Left lobe of liver (tissue), 2 donors: ENCODE results near the gene KIF14. TPM values are rescaled to one million over a fixed set of nuclear protein-coding genes. Genes with fewer than 3 reads are reported as not detected.
"Not testable (repeated sequence)": the region's sequence is repeated elsewhere in the genome, so short reads cannot be mapped to it uniquely, and the experiment has no call there.

Experiments used
- ATAC-seq: fragments of 200-7000 bp; cut with Tn5 transposase; one replicate; pipeline ENCODE4 v1.9.1; 2020; ENCODE audit warnings: mild to moderate bottlenecking, moderate library complexity
- DNase-seq: peaks from one replicate; pipeline ENCODE4 v3.0.0-alpha.2; 2020; ENCODE audit warnings: low spot score
- total RNA-seq: library from RNA; stranded (reverse); gene quantifications from one replicate; pipeline ENCODE4 v1.2.1, GENCODE V29; 2021
- donor health status: DM: no; HTN: no; CAD: no; lungs with moderate emphysema.
- donor health status: DM: no; HTN: yes; CAD: no.

The KIF14 gene
- total RNA-seq, 1 donor from 2014 or later: 0.10 TPM

DNA sequence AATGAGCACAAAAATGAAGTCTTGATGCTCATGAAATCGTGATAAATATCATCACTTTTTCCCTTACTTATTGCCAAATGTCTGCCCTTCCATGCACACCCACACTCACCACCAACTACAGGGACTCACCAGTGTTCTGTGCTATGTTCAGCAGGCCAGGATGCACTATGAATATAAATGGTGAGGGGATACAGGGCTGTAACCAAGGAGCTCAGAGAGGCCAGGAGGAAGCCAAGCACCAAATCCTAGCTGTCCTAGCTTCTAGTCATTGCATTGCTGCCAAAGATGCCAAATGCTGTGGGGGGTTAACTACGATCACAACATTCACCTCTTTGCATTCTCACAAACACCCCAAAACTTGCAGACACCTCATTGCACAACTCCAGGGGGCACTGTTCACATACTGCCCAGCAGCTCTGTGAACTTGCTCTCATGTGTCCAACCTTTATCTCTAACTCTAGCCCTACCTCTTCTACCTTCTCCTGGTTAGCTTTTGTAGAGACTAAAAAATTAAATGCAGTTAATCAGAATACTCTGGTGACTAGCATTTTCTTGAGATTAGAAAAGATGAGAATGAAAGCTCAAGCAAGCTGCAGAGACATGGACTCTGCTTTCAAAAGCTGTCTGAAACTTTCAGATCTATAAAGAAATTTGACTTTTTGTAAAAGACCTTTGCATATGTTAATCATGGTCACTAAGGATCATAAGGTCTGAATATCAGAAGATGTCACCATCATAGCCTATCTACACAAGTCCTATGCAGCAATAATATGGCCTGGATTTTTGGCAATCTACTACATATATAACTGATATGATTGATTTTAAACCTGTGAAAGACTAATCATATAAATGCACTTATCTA is 13.9 kb upstream of the KIF14 start:
- no peak for ATAC-seq
- DNase-seq: no peak

- DNase-seq (no peak), ATAC-seq (no peak)
Measured at GRCh38 chr1:200631375-200631774, 10.8 kb upstream of the KIF14 start.

- DNase-seq, ATAC-seq: not testable (repeated sequence)
Measured at GRCh38 chr1:200630515-200630899, 10.0 kb upstream of the KIF14 start.

- DNase-seq (no peak), ATAC-seq (no peak)
Measured at GRCh38 chr1:200629876-200630514, 9.4 kb upstream of the KIF14 start.

- no peak for DNase-seq
- peak; percentile 30 for ATAC-seq
Measured at GRCh38 chr1:200628223-200628881, 7.8 kb upstream of the KIF14 start.

DNA sequence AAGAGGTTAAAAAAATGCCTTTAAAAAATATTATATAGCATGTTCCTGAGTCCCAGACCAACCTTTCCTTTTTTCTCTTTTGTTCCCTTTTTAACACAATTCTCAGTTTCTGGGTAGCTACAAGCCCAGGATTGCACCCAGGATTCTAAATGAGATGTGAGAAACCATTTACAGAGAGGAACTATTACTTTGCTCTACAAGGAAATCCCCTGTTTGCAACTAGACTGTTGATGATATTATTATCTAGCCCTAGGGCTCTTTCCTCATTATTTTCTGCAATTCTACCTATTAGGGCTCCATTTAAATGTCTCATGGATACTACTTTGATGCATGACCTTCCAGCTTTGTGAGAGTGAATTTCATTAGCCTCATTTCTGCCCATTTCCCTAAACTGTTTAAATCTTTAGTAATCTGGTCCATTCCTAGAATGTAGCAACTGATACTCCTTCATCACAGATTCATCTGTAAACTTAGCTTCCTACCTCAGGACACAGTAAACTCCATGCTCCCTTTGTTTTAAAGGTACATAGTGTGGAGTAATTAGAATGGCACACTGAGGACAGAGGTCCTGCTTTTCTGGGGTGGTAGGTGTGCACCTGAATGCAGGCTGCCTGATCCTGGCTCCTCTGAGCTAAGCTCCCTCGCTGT is 7.1 kb upstream of the KIF14 start:
- DNase-seq: no peak
- ATAC-seq: no peak

GRCh38 chr1:200626853-200627534 is 6.4 kb upstream of the KIF14 start:
- DNase-seq (no peak), ATAC-seq (no peak)

DNA sequence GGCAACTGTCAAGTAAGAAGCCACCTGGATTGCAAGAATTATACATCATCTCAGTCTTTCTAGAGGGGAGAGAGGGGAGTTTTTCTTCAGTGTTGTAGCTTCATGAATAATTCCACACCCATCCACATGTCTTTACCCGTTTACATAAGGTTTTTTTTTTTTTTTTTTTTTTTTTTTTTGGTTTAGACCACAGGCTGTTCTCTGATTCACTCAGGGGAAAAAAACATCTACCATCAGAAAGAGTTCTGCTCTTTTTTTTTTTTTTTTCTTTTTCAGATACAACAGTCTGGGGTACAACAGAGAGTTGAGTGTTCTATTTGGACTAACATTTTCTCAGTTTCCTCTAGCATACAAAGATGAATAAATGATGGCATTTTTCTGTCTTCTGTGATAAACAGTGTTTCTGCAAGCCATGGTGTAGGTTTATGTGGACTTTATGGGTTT is 4.9 kb upstream of the KIF14 start:
- DNase-seq: no peak

DNA sequence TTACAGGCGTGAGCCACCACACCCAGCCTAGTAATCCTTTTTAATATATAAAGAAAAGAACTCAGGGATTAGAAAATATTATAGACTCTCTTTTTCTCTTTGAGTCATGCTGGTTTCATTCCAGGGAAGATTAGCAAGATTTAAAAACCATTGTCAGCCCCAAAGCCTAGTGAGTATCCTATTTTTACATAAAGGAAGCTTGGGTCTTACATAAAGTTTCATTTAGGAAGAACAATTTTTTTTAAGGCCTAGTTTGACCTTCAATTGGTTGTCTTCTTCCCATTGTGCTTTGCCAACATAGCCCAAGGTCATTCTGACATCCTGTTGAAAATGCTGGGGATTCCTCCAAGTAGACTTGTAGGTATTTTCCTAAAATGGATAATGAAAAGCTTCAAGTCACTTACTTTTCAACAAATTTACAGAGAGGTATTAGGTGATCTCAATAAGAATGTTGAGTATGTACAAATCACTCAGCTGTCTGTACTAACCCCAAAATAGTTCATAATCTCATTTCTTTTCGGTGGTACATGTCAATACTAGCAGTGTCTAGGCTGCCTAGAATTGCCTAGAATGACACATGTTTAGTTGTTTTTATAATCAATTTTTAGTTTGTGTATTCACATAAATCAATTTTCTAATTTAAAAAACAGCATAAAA is 4.3 kb upstream of the KIF14 start:
- DNase-seq: no peak
- no peak for ATAC-seq

More for the DNA sequence above, 4.9 kb upstream of the KIF14 start:
- ATAC-seq: no peak

DNA sequence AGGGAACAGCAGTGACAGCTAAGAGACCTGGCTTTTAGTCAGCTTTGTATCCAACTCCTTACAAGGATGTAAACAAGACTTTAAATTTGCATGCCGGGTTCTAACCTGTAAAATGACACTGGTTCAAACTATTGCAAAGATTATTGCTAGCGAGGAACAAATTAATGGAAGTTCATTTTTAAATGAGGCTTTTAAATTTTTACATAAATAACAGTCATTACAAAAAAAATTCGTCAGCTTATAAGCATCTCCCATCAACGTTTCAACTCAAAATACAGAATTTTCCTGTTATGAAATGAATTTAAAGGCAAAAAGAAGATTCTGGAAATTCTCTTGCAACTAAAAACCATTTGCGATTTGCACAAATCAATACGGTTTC is 668 bp downstream of the KIF14 start:
- ATAC-seq: no peak
- no peak for DNase-seq

DNA sequence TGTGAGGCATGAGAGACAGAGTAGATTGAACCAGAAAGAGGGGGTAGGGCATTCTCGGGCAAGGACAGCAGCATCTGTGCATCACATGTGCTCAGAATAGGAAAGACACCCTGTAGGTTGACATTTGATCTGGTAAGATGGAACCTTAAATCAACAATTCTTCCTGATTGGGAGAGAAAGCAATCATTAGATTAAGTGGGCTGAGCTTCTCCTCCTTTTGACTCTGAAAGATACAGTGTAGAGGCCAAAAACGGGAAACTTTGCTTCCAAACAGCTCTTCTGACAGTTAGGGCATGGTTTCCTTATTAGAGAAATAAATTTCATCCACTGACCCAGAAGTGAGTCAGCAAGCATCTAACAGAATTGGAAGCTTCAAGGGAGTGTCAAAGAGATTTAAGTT is 9.7 kb downstream of the KIF14 start:
- ATAC-seq (no peak), DNase-seq (no peak)

DNA sequence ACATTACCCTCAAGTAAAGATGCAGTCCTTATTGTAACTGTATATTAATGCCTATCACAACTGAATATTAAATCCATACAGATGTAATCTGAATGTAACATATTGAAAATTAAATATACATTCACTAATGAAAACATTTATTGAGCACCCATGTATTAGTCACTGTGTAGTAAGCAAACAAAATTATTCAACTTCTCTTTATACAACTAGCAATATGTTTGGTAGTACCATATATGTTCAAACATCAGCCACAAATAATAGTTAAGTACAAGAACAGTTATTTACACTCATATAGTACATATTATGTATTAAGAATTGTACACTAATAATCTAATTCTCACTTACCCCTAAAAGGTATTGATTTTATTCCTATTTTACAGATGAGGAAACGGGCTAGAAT is 17.9 kb downstream of the KIF14 start:
- no peak for ATAC-seq
- DNase-seq: no peak

DNA sequence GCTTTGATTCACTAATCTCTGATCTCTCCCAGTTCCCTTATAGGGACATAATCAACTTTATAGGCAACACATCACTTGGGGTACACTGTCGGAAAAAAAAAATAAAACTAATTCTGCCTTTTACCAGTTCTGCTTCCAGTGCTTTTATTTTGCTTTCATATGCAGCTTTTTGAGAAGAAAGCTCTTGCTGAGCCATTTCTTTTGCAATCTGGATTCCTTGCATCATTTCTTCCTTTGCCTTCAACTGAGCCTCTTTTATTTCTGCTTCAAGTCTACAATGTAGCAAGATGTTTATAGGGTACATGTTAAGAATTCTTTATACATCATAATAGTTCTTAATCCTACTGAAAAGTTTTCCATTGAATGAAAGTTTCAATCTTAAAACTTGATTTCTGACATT is 30.6 kb downstream of the KIF14 start:
- ATAC-seq: no peak
- DNase-seq: no peak

DNA sequence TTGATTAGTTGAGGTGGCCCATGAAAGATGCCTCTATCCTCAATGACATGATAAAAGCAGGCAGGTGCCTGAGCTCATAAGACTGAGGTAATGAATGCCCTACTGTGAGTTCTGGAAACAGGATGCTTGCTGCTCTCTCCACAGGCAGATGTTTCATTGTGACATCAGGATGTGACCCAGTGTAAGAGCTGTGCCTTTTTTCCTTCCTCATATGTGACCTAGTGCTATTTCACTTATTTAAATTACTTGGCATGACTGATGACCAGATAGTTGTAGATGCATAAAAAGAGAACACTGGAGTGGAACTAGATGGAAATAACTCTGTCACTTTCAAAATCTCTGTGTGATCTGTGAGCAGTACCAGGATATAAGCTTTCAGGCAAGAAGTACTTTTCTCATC is 31.9 kb downstream of the KIF14 start:
- peak; percentile 43 for ATAC-seq

DNA sequence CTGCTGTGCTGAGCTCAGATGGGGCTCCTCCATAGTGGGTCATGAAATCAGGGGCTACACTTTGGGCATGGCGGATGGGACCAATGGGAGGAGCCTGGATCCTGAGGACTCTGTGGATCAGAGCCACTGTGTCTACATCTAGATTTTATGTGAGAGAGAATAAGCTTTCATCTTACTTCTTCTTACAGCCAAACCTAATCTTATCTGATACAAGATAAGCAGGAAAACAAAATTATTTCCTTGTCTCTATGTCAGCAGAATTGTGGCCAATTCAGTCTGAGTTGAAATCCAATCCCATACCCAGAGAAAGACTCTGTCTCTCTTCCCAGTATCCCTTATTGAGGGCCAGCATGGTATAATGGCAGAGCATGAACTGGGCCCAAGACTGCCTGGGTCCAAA is 56.2 kb downstream of the KIF14 start:
- no peak for DNase-seq
- no peak for ATAC-seq

More for the DNA sequence above, 31.9 kb downstream of the KIF14 start:
- no peak for DNase-seq

- no peak for ATAC-seq
Measured at GRCh38 chr1:200561856-200562214, 58.7 kb downstream of the KIF14 start.

GRCh38 chr1:200558866-200559459 is 61.6 kb downstream of the KIF14 start:
- ATAC-seq (peak; percentile 78), DNase-seq (no peak)

More at GRCh38 chr1:200561856-200562214, 58.7 kb downstream of the KIF14 start:
- no peak for DNase-seq

GRCh38 chr1:200556002-200556401 is 64.5 kb downstream of the KIF14 start:
- no peak for ATAC-seq
- DNase-seq: no peak

DNA sequence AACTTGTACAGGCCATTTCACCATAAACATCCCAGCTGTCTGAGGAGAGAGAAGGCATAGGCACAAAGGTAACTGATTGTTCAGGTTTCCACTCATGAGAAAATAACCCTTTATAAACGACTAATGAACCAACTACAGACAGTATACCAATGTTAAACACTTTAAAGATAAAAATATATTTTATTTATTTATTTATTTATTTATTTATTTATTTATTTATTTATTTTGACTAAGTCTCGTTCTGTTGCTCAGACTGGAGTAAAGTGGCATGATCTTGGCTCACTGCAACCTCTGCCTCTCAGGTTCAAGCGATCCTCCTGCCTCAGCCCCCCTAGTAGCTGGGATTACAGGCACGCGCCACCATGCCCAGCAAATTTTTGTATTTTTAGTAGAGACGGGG is 67.8 kb downstream of the KIF14 start:
- ATAC-seq, DNase-seq: not testable (repeated sequence)

GRCh38 chr1:200550367-200550766 is 70.2 kb downstream of the KIF14 start:
- ATAC-seq: no peak
- DNase-seq: no peak
